ENCODE measurements around the gene MCRIP2. TPM values are rescaled to one million over a fixed set of nuclear protein-coding genes. Genes with fewer than 3 reads are reported as not detected.
"Not testable (repeated sequence)": the region's sequence is repeated elsewhere in the genome, so short reads cannot be mapped to it uniquely, and the experiment has no call there.

The MCRIP2 gene
- total and polyA plus RNA-seq, 2 of the 8 experiments (the other 6 are each of a cell fraction or from before 2014, with no cell fraction given): 45.4 to 75.5 TPM

- 87% methylated on average over 16 of the region's 16 CpGs; no CpG with 5 or more reads in 1 of the 2 experiments for WGBS, 2 experiments (ENCODE audit: extremely low coverage in 1 of 2, insufficient coverage in 1 of 2, insufficient read length in 1 of 2, insufficient replicate concordance in 2 of 2, low coverage in 1 of 2, low lambda C conversion rate in 2 of 2, missing lambda C conversion rate in 1 of 2)
- H2AFZ ChIP-seq (ENCODE audit: low read length); H3K27ac ChIP-seq (ENCODE audit: low read depth, low read length); H3K18ac ChIP-seq (ENCODE audit: extremely low read depth, low read length); FAIRE-seq; H2BK15ac ChIP-seq (ENCODE audit: low read length); DNase-seq (ENCODE audit: low read depth in 1 of 2, low spot score in 2 of 2); H3K23ac ChIP-seq (ENCODE audit: insufficient read length); H4K91ac ChIP-seq (replicated peaks; ENCODE audit: insufficient read length, low read length); H4K5ac ChIP-seq (ENCODE audit: insufficient read length, low read depth, low read length); H3K4me3 ChIP-seq (ENCODE audit: extremely low read depth in 1 of 4, insufficient read depth in 2 of 4, low read depth in 3 of 4, low read length in 4 of 4); H3K79me2 ChIP-seq (ENCODE audit: control insufficient read depth in 1 of 2, insufficient read depth in 2 of 2, low read length in 2 of 2); H2BK120ac ChIP-seq (replicated peaks; ENCODE audit: low read depth, low read length); H3K36me3 ChIP-seq (ENCODE audit: control insufficient read depth in 2 of 4, insufficient read depth in 4 of 4, low read length in 3 of 4); H3K56ac ChIP-seq (replicated peaks; ENCODE audit: insufficient read length, low read depth, low read length); H2BK20ac ChIP-seq (ENCODE audit: low read length); H3K79me1 ChIP-seq (ENCODE audit: low read depth, low read length); H3K4me2 ChIP-seq (ENCODE audit: insufficient read depth in 1 of 2, low read depth in 2 of 2, low read length in 2 of 2); H3K14ac ChIP-seq (ENCODE audit: insufficient read length); H3K4ac ChIP-seq (replicated peaks; ENCODE audit: insufficient read length, low read depth, low read length); H3K9me3 ChIP-seq (ENCODE audit: insufficient read depth in 2 of 2, low read depth in 1 of 2, low read length in 1 of 2); H4K8ac ChIP-seq (ENCODE audit: extremely low read depth, insufficient read depth, low read length); H2BK5ac ChIP-seq (ENCODE audit: low read depth, low read length); H3K9ac ChIP-seq (replicated peaks in 1 of 4; ENCODE audit: extremely low read depth in 1 of 4, low read depth in 3 of 4, low read length in 3 of 4): not testable (repeated sequence)
- POLR2A ChIA-PET (ENCODE audit: partially characterized antibody): interaction anchor here (2.0 to 4.1 kb wide), 3 partner anchors 11 to 16 kb away, joined by 12 to 39 read pairs (median 26); partner anchors contain the start of genes RHBDL1 and STUB1
- H2AK5ac ChIP-seq (ENCODE audit: low read depth, low read length): peak overlapping the region; percentile 75; the same call in 1 of the 2 replicates
- peaks cover 0 to 15% of the 10 kb centered on the region in 2 experiments for H4K20me1 ChIP-seq (replicated peaks in 1 of 2; ENCODE audit: control insufficient read depth in 1 of 2, insufficient read depth in 2 of 2, low read length in 2 of 2)
- CTCF ChIA-PET (ENCODE audit: partially characterized antibody): interaction anchor here (0.6 to 1.5 kb wide), 3 partner anchors 12 to 402 kb away, joined by 3 to 4 read pairs (median 4); no protein-coding TSS in a partner anchor
- H3K4me1 ChIP-seq (replicated peaks in 1 of 4; ENCODE audit: control insufficient read depth in 3 of 4, insufficient read depth in 4 of 4, low read length in 3 of 4): peaks cover 0 to 23% (median 15%) of the 10 kb centered on the region in 4 experiments; a peak in 5 of 7 replicates
- peaks cover 15% of the 10 kb centered on the region for H3K23me2 ChIP-seq (ENCODE audit: low read depth, low read length)
- peak overlapping the region; percentile 60; the same call in 1 of the 2 replicates for H2BK12ac ChIP-seq (ENCODE audit: low read depth, low read length)
- H3K27me3 ChIP-seq (replicated peaks in 1 of 4; ENCODE audit: control insufficient read depth in 3 of 4, extremely low read depth in 1 of 4, insufficient read depth in 3 of 4, low read length in 3 of 4): peaks cover 1 to 46% (median 29%) of the 10 kb centered on the region in 4 experiments
Measured at GRCh38 chr16:691242-691641, 49.6 kb downstream of the MCRIP2 start.

Measured in H1 (cell line).